Activated T-cell treated with anti-CD3 and anti-CD28 coated beads, Interleukin-2, amount 50 U/mL, for 24 hours (primary cell): Measurements from ENCODE around the gene SASH3.

ENCODE experiments used
- DNase-seq: peaks from one replicate; pipeline ENCODE4 v3.0.0-alpha.2; 2020
- H3K27ac Mint-ChIP-seq: 2 replicates; pipeline ENCODE4 v1.8.0; 2020; ENCODE audit warnings: mild to moderate bottlenecking, mixed read lengths
- H3K27me3 Mint-ChIP-seq: 2 replicates; pipeline ENCODE4 v1.8.0; 2020; ENCODE audit warnings: mixed read lengths
- H3K36me3 Mint-ChIP-seq: 2 replicates; pipeline ENCODE4 v1.8.0; 2020; ENCODE audit warnings: low read depth, mixed read lengths
- H3K4me1 Mint-ChIP-seq: 2 replicates; pipeline ENCODE4 v1.8.0; 2020; ENCODE audit warnings: low read depth, mixed read lengths
- H3K4me3 Mint-ChIP-seq: 2 replicates; pipeline ENCODE4 v1.8.0; 2020; ENCODE audit warnings: mild to moderate bottlenecking, moderate library complexity, mixed read lengths
- H3K9me3 Mint-ChIP-seq: 2 replicates; pipeline ENCODE4 v1.8.0; 2020; ENCODE audit warnings: mixed read lengths

The SASH3 gene

GRCh38 chrX:129831091-129831885 is 51.5 kb downstream of the SASH3 start:
- Mint-ChIP-seq H3K27ac (no peak overlapping the region), H3K4me1 (peaks cover 2% of the 10 kb centered on the region), H3K36me3 (peaks cover 12% of the 10 kb centered on the region), H3K4me3 (no peak overlapping the region), H3K9me3 (no peaks in the 10 kb centered on the region), H3K27me3 (peaks cover 7% of the 10 kb centered on the region)
- DNase-seq = no peak

- DNase-seq = no peak
- H3K36me3 Mint-ChIP-seq = peaks cover 12% of the 10 kb centered on the region
- no peaks in the 10 kb centered on the region for H3K4me1 Mint-ChIP-seq
- no peak overlapping the region for H3K4me3 Mint-ChIP-seq
- no peaks in the 10 kb centered on the region for H3K9me3 Mint-ChIP-seq
- H3K27ac Mint-ChIP-seq = no peak overlapping the region
- peaks cover 4% of the 10 kb centered on the region for H3K27me3 Mint-ChIP-seq
Measured at GRCh38 chrX:129833153-129833990, 53.6 kb downstream of the SASH3 start.

- Mint-ChIP-seq H3K27ac (no peak overlapping the region), H3K36me3 (peaks cover 18% of the 10 kb centered on the region), H3K4me1 (peaks cover 10% of the 10 kb centered on the region), H3K4me3 (no peak overlapping the region), H3K9me3 (no peaks in the 10 kb centered on the region), H3K27me3 (peaks cover 11% of the 10 kb centered on the region)
- DNase-seq = no peak
Measured at GRCh38 chrX:129836827-129837226, 57.1 kb downstream of the SASH3 start.

GRCh38 chrX:129840344-129840743 is 60.6 kb downstream of the SASH3 start:
- Mint-ChIP-seq H3K4me1 (peaks cover 27% of the 10 kb centered on the region), H3K4me3 (no peak overlapping the region), H3K27ac (no peak overlapping the region), H3K36me3 (peaks cover 17% of the 10 kb centered on the region), H3K27me3 (peaks cover 20% of the 10 kb centered on the region), H3K9me3 (no peaks in the 10 kb centered on the region)
- no peak for DNase-seq

GRCh38 chrX:129842510-129843208 is 62.9 kb downstream of the SASH3 start:
- H3K9me3 Mint-ChIP-seq = no peaks in the 10 kb centered on the region
- DNase-seq = peak; percentile 32
- peaks cover 20% of the 10 kb centered on the region for H3K27me3 Mint-ChIP-seq
- H3K4me1 Mint-ChIP-seq = peaks cover 35% of the 10 kb centered on the region
- peak overlapping the region; percentile 81 for H3K4me3 Mint-ChIP-seq
- peak overlapping the region; percentile 65 for H3K27ac Mint-ChIP-seq
- H3K36me3 Mint-ChIP-seq = peaks cover 13% of the 10 kb centered on the region

- peak overlapping the region; percentile 89 for H3K4me3 Mint-ChIP-seq
Measured at GRCh38 chrX:129843209-129843458, 63.4 kb downstream of the SASH3 start.

GRCh38 chrX:129843459-129844306 is 63.9 kb downstream of the SASH3 start, which contains the start of gene ZDHHC9:
Gene ZDHHC9, minus strand, starts transcription at chrX:129843886. Its CDS starts 1,941 bp downstream, at chrX:129841945.
- peaks cover 35% of the 10 kb centered on the region for H3K4me1 Mint-ChIP-seq
- peak within 1 kb of the TSS; percentile 90 for H3K27ac Mint-ChIP-seq
- H3K4me3 Mint-ChIP-seq = peak within 1 kb of the TSS; percentile 89
- no peaks in the 10 kb centered on the region for H3K9me3 Mint-ChIP-seq
- peaks cover 12% of the 10 kb centered on the region for H3K36me3 Mint-ChIP-seq
- peaks cover 26% of the 10 kb centered on the region for H3K27me3 Mint-ChIP-seq
- peak; percentile 89 for DNase-seq

More at GRCh38 chrX:129843209-129843458, 63.4 kb downstream of the SASH3 start:
- peak overlapping the region; percentile 65 for H3K27ac Mint-ChIP-seq
- peaks cover 13% of the 10 kb centered on the region for H3K36me3 Mint-ChIP-seq
- H3K27me3 Mint-ChIP-seq = peaks cover 21% of the 10 kb centered on the region
- DNase-seq = no peak
- H3K4me1 Mint-ChIP-seq = peaks cover 35% of the 10 kb centered on the region
- H3K9me3 Mint-ChIP-seq = no peaks in the 10 kb centered on the region
